ENCODE results near the gene ANKS1A. TPM values are rescaled to one million over a fixed set of nuclear protein-coding genes. Genes with fewer than 3 reads are reported as not detected.

Gene ANKS1A
- total and polyA plus RNA-seq, 11 donors: 11.0 to 49.5 (median 29.3) TPM

DNA sequence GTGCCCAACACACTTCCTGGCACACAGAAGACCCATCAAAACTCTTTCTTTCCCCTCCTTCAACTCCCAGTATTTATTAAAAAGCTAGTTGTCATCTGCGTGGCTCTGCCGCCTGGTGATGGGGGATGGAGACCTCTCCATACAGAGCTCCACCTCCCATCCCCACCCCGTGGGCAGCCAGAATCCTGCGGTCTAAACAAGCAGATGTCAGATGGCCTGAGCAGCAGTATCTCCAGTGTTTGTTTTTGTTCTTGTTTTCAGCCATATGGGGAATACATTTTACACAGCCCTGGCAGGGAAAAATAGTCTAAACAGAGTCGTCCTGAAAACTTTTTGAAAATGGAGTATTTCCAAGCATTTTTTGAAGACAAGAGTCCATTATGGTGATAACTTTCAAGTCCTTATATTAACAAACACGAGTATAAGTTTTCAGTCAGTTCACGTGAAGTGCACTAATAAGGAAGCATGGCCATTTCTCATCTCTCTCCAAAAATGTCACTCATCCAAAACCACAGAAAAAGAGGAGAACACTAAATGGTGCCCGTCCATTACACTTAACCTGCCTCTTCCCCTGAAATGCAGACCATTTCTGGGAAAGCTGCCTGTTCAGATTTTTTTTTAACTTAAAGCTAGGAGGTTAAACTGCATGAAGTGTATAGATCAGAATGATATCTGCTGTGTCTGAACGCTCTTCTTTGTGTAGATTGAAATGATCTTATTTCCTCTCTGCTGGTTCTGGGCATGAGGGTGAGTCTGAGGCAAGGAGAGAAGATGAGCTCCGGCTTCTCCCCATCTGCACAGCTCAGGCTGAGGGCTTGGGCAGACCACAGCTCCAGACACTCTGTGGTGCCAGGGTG, 161.1 kb downstream of the ANKS1A start:
- 44 to 56% (median 51%) methylated on average over 10 of the region's 10 CpGs for WGBS, 4 donors
- DNase-seq (peak; percentile 69 to 86 (median 72)), ATAC-seq (peak; percentile 24 to 68 (median 37))
- Histone ChIP-seq H3K27me3 (no peaks in the 10 kb centered on the region), H3K4me1 (peaks cover 29 to 99% (median 81%) of the 10 kb centered on the region in 12 donors), H3K36me3 (peaks cover 0 to 29% (median 20%) of the 10 kb centered on the region in 9 donors), H3K4me3 (no peak overlapping the region), H3K9me3 (no peaks in the 10 kb centered on the region), H3K27ac (peak overlapping the region; percentile 66 to 93 (median 83))
- intact Hi-C loops (cut with DNase I): loop anchor here in 3 of 10 donors (5.0 kb wide), 2 partner anchors 33 to 38 kb away; no protein-coding TSS in a partner anchor
- TF ChIP-seq POLR2A (IDR thresholded peaks at IDR 0.05): no peak
- TF ChIP-seq, protein P1, sequence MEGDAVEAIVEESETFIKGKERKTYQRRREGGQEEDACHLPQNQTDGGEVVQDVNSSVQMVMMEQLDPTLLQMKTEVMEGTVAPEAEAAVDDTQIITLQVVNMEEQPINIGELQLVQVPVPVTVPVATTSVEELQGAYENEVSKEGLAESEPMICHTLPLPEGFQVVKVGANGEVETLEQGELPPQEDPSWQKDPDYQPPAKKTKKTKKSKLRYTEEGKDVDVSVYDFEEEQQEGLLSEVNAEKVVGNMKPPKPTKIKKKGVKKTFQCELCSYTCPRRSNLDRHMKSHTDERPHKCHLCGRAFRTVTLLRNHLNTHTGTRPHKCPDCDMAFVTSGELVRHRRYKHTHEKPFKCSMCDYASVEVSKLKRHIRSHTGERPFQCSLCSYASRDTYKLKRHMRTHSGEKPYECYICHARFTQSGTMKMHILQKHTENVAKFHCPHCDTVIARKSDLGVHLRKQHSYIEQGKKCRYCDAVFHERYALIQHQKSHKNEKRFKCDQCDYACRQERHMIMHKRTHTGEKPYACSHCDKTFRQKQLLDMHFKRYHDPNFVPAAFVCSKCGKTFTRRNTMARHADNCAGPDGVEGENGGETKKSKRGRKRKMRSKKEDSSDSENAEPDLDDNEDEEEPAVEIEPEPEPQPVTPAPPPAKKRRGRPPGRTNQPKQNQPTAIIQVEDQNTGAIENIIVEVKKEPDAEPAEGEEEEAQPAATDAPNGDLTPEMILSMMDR (IDR thresholded peaks at IDR 0.05): no peak

DNA sequence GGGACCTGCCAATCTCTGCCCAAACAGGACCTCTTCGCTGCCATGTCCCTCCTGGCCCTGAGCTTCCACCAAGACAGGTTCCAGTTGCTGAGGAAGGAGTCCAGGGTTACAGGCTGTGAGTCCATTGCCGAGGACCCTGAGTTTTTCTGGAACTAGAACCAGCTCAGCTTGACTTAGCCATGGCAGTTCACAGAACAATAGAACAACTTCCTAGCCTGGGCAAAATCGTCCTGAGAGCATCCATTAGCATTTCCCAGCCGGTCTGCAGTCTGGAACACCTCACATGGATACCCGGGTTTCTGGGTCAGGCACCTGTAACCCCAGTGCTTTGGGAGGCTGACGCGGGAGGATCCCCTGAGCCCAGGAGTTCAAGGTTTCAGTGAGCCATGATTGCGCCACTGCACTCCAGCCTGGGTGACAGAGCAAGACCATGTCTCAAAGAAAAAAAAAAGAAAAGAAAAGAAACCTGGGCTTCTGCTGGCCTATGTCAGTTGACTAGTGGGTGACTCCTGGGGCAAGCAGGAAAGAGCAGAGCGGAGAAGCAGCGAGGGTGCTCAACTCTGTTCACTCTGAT, 161.8 kb downstream of the ANKS1A start:
- Histone ChIP-seq H3K27ac (peak overlapping the region; percentile 30 to 93 (median 83)), H3K27me3 (no peaks in the 10 kb centered on the region), H3K4me1 (peaks cover 22 to 95% (median 74%) of the 10 kb centered on the region in 12 donors), H3K4me3 (no peak overlapping the region), H3K36me3 (peaks cover 0 to 36% (median 26%) of the 10 kb centered on the region in 9 donors), H3K9me3 (no peaks in the 10 kb centered on the region)
- TF ChIP-seq, protein P1 (IDR thresholded peaks at IDR 0.05): no peak
- no peak for TF ChIP-seq POLR2A (IDR thresholded peaks at IDR 0.05)
- intact Hi-C loops (cut with DNase I): loop anchor here in 3 of 10 donors (5.0 kb wide), 2 partner anchors 34 to 39 kb away; no protein-coding TSS in a partner anchor
- WGBS, 4 donors: 83 to 92% (median 87%) methylated on average over 10 of the region's 10 CpGs
- ATAC-seq: no peak
- DNase-seq: peak in 1 of 5 donors; percentile 10

DNA sequence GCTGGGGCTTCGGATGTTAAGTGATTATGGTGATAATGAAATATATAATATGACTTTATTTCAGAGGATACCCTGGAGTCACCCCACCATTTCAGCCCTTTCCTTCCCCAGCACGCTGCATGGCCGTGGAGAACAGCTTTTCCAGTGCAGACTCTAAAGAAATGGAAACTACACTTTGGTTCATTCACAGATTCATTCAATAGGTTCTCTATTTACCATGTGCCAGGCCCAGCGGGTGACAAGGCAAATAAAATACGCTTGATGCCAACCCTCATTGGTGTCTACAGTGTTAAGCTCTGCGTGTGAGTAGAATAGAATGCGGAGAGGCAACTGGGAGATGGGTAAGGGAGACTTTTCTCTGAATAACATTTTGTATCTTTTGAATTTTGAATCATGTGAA, 162.3 kb downstream of the ANKS1A start:
- WGBS, 4 donors: 94 to 99% (median 97%) methylated on average over 7 of the region's 7 CpGs
- ATAC-seq (no peak), DNase-seq (no peak)
- no peaks in the 10 kb centered on the region for H3K9me3 ChIP-seq
- TF ChIP-seq, protein P1 (IDR thresholded peaks at IDR 0.05): no peak
- TF ChIP-seq POLR2A (IDR thresholded peaks at IDR 0.05): no peak
- H3K4me1 ChIP-seq: peaks cover 17 to 93% (median 69%) of the 10 kb centered on the region in 12 donors
- H3K4me3 ChIP-seq: no peak overlapping the region
- H3K27me3 ChIP-seq: no peaks in the 10 kb centered on the region
- peaks cover 0 to 39% (median 29%) of the 10 kb centered on the region in 9 donors for H3K36me3 ChIP-seq
- intact Hi-C loops (cut with DNase I): loop anchor here in 3 of 10 donors (5.0 kb wide), 2 partner anchors 34 to 39 kb away; no protein-coding TSS in a partner anchor
- peak overlapping the region in 10 of 12 donors; percentile 66 to 93 (median 83) for H3K27ac ChIP-seq
